ENCODE measurements around the gene MRAS. TPM values are rescaled to one million over a fixed set of nuclear protein-coding genes. Genes with fewer than 3 reads are reported as not detected.

The MRAS gene
- total and polyA plus RNA-seq, 2 of the 4 experiments (the other 2 are of a cell fraction): 59.3 to 60.6 TPM

DNA sequence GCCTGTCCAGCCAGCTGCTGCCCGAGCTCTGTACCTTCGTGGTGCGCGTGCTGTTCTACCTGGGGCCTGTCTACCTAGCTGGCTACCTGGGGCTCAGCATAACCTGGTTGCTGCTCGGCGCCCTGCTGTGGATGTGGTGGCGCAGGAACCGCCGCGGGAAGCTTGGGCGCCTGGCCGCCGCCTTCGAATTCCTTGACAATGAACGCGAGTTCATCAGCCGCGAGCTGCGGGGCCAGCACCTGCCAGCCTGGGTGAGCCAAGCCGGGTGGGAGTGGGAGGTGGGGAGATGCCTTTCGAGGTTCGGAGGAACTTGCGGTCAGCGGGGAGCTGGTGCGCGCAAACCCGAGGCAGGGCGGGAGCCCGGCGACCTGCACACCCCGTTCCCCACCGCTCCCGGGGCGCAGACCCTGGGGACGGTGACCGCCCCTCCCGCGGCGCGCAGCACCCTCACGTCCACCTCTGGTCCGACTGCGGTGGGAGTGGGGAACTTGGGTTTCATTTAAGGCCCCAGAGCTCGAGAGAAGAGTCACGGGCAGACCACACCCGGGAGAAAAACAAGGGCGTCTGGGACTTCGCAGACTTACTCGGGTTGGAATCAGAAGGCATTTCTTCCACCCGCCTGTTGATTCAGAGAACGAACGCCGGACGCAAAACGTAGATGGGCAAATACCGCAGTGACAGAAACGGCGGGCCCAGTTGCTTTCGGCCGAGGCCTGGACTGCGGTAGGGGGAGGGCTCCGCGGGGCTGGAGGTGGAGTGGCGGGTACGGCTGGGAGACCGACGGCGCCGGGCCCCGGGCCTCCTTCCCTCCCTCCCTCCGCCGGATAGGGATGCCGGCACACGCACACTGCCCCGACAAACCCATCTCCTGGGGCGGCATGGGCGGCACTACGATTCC, 86.7 kb downstream of the MRAS start:
- dilution Hi-C loops (cut with HindIII; ENCODE audit: low sequenced_read_pairs, unreplicated experiment): no loop called here
- Histone ChIP-seq H4K8ac (ENCODE audit: low read depth in 2 of 2, low read length in 2 of 2) (no peak overlapping the region), H3K9me3 (ENCODE audit: control insufficient read depth, insufficient read depth, low read length) (no peaks in the 10 kb centered on the region), H3K56ac (ENCODE audit: extremely low read depth, insufficient read depth, low read length) (no peak overlapping the region), H2AFZ (replicated peaks; ENCODE audit: low read length, poor library complexity) (peak overlapping the region; percentile 89), H4K20me1 (ENCODE audit: insufficient read depth, low read length) (no peaks in the 10 kb centered on the region), H2BK5ac (ENCODE audit: low read depth, low read length, poor library complexity, severe bottlenecking) (no peak overlapping the region), H2AK9ac (replicated peaks; ENCODE audit: low read depth, low read length, poor library complexity) (peak overlapping the region; percentile 48), H2AK5ac (ENCODE audit: low read depth, low read length) (no peak overlapping the region), H2BK20ac (ENCODE audit: low read depth, low read length) (no peak overlapping the region), H3K27me3 (ENCODE audit: control insufficient read depth, insufficient read depth, low read length) (peaks cover 67% of the 10 kb centered on the region), H3K79me1 (ENCODE audit: low read depth in 1 of 2, low read length in 2 of 2) (no peaks in the 10 kb centered on the region), H3K18ac (ENCODE audit: low read depth, low read length) (no peak overlapping the region), H3K4me2 (ENCODE audit: low read depth, low read length) (peak overlapping the region; percentile 78), H4K5ac (ENCODE audit: low read depth, low read length) (no peak overlapping the region), H3K23ac (ENCODE audit: low read depth, low read length) (no peak overlapping the region; the same call in 1 of the 2 replicates), H3K27ac (ENCODE audit: insufficient read depth, low read length) (no peak overlapping the region), H2BK15ac (ENCODE audit: low read depth, low read length) (no peak overlapping the region), H4K91ac (ENCODE audit: insufficient read depth, low read depth, low read length) (no peak overlapping the region), H3K14ac (replicated peaks; ENCODE audit: low read depth, low read length) (no peak overlapping the region), H3K9ac (ENCODE audit: low read depth, low read length) (no peak overlapping the region), H3K4ac (ENCODE audit: low read depth, low read length) (no peak overlapping the region), H3K4me3 (ENCODE audit: insufficient read depth, low read depth, low read length) (peak overlapping the region; percentile 34; the same call in 1 of the 2 replicates), H3K9me1 (ENCODE audit: insufficient read depth, low read length) (peaks cover 2% of the 10 kb centered on the region; the same call in 1 of the 2 replicates), H2BK120ac (ENCODE audit: low read depth, low read length) (no peak overlapping the region), H3K4me1 (ENCODE audit: control insufficient read depth, insufficient read depth, low read length) (peaks cover 2% of the 10 kb centered on the region; the same call in 1 of the 2 replicates), H3K36me3 (ENCODE audit: control insufficient read depth, insufficient read depth, low read length) (no peaks in the 10 kb centered on the region)
- ChIA-PET POLR2A (ENCODE audit: unreplicated experiment) (no interaction called here), CTCF (interaction anchor here (1.0 to 1.4 kb wide), 2 partner anchors 9 to 17 kb away, joined by 3 read pairs; no protein-coding TSS in a partner anchor)
- BruUV-seq (replicated peaks): no TSS peak
- no peak for TF ChIP-seq RFX5 (IDR thresholded peaks at IDR 0.05; ENCODE audit: low read depth, low read length)
- TF ChIP-seq MAFK (IDR thresholded peaks at IDR 0.05; ENCODE audit: low read depth, low read length): no peak
- TF ChIP-seq RAD21 (IDR thresholded peaks at IDR 0.05; ENCODE audit: low read length): no peak
- no peak for TF ChIP-seq CEBPB (IDR thresholded peaks at IDR 0.05; ENCODE audit: low read depth, low read length)
- TF ChIP-seq MAZ (IDR thresholded peaks at IDR 0.05; ENCODE audit: borderline replicate concordance, low read depth, low read length): no peak
- TF ChIP-seq, protein P1, sequence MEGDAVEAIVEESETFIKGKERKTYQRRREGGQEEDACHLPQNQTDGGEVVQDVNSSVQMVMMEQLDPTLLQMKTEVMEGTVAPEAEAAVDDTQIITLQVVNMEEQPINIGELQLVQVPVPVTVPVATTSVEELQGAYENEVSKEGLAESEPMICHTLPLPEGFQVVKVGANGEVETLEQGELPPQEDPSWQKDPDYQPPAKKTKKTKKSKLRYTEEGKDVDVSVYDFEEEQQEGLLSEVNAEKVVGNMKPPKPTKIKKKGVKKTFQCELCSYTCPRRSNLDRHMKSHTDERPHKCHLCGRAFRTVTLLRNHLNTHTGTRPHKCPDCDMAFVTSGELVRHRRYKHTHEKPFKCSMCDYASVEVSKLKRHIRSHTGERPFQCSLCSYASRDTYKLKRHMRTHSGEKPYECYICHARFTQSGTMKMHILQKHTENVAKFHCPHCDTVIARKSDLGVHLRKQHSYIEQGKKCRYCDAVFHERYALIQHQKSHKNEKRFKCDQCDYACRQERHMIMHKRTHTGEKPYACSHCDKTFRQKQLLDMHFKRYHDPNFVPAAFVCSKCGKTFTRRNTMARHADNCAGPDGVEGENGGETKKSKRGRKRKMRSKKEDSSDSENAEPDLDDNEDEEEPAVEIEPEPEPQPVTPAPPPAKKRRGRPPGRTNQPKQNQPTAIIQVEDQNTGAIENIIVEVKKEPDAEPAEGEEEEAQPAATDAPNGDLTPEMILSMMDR (conservative IDR thresholded peaks at IDR 0.05; ENCODE audit: low read depth, low read length): no peak
- TF ChIP-seq POLR2A (IDR thresholded peaks at IDR 0.05; ENCODE audit: low read depth, low read length): no peak
- TF ChIP-seq, protein P2, sequence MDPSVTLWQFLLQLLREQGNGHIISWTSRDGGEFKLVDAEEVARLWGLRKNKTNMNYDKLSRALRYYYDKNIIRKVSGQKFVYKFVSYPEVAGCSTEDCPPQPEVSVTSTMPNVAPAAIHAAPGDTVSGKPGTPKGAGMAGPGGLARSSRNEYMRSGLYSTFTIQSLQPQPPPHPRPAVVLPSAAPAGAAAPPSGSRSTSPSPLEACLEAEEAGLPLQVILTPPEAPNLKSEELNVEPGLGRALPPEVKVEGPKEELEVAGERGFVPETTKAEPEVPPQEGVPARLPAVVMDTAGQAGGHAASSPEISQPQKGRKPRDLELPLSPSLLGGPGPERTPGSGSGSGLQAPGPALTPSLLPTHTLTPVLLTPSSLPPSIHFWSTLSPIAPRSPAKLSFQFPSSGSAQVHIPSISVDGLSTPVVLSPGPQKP (IDR thresholded peaks at IDR 0.05; ENCODE audit: borderline replicate concordance, low read depth, low read length): no peak
- no peak for TF ChIP-seq SMC3 (IDR thresholded peaks at IDR 0.05; ENCODE audit: low read depth, low read length)
- TF ChIP-seq NFE2L2 (IDR thresholded peaks at IDR 0.05; ENCODE audit: low read depth, low read length): no peak
- TF ChIP-seq, protein P3, sequence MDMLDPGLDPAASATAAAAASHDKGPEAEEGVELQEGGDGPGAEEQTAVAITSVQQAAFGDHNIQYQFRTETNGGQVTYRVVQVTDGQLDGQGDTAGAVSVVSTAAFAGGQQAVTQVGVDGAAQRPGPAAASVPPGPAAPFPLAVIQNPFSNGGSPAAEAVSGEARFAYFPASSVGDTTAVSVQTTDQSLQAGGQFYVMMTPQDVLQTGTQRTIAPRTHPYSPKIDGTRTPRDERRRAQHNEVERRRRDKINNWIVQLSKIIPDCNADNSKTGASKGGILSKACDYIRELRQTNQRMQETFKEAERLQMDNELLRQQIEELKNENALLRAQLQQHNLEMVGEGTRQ (IDR thresholded peaks at IDR 0.05; ENCODE audit: low read depth, low read length): no peak
- TF ChIP-seq CHD1 (IDR thresholded peaks at IDR 0.05; ENCODE audit: low read depth, low read length): no peak
- no peak for TF ChIP-seq MXI1 (IDR thresholded peaks at IDR 0.05; ENCODE audit: borderline replicate concordance, low read depth, low read length)
- no peak for TF ChIP-seq RCOR1 (IDR thresholded peaks at IDR 0.05; ENCODE audit: insufficient replicate concordance, low read length)
- in situ Hi-C loops (cut with MboI; ENCODE audit: low sequenced_read_pairs): no loop called here
- ATAC-seq (ENCODE audit: low read depth): peak; percentile 22; the same call in 1 of the 2 replicates
- DNase-seq: no peak
- intact Hi-C loops (cut with micrococcal nuclease): no loop called here
- WGBS, 2 experiments (ENCODE audit: extremely low coverage in 2 of 2, insufficient read length in 1 of 2): 1% methylated on average over 36 of the region's 78 CpGs; no CpG with 5 or more reads in 1 of the 2 experiments
